Measurements from ENCODE around the gene ENO3. TPM values are rescaled to one million over a fixed set of nuclear protein-coding genes. Genes with fewer than 3 reads are reported as not detected.

Gene ENO3
- total RNA-seq, 1 donor, result 2.6 TPM

Small RNA genes within 50 kb of the gene (small RNA-seq; reads per million reads assigned to genes)
- gene MIR6864, result not detected
- gene MIR6865, result not detected

Other genes starting within 250 kb of the ENO3 start
- 17.7 and 19.6 TPM in 2 replicates for gene PELP1, start 247.0 kb upstream of the ENO3 start, total RNA-seq
- 3.5 TPM in 2 replicates for gene ARRB2, start 240.5 kb upstream of the ENO3 start, total RNA-seq
- 9.9 and 11.0 TPM in 2 replicates for gene MED11, start 219.7 kb upstream of the ENO3 start, total RNA-seq
- not detected in 2 replicates for gene ZMYND15, start 211.3 kb upstream of the ENO3 start, total RNA-seq
- gene CXCL16, start 211.2 kb upstream of the ENO3 start, total RNA-seq, result 0.64 and 0.86 TPM in 2 replicates
- not detected in 2 replicates for gene TM4SF5, start 179.2 kb upstream of the ENO3 start, total RNA-seq
- 0.64 TPM in 1 of 2 replicates, not detected in the other for gene VMO1, start 164.8 kb upstream of the ENO3 start, total RNA-seq
- not detected in 2 replicates for gene GLTPD2, start 162.2 kb upstream of the ENO3 start, total RNA-seq
- 149 and 157 TPM in 2 replicates for gene PSMB6, start 155.0 kb upstream of the ENO3 start, total RNA-seq
- 11.7 and 13.9 TPM in 2 replicates for gene PLD2, start 144.0 kb upstream of the ENO3 start, total RNA-seq
- gene MINK1, start 117.8 kb upstream of the ENO3 start, total RNA-seq, result 21.6 and 38.0 TPM in 2 replicates
- gene C17orf107, start 51.6 kb upstream of the ENO3 start, total RNA-seq, result 3.5 and 3.9 TPM in 2 replicates
- under 0.01 and 0.32 TPM in 2 replicates for gene CHRNE, start 48.0 kb upstream of the ENO3 start, total RNA-seq
- not detected in 2 replicates for gene GP1BA, start 18.8 kb upstream of the ENO3 start, total RNA-seq
- 51.8 and 64.7 TPM in 2 replicates for gene SLC25A11, start 11.1 kb upstream of the ENO3 start, total RNA-seq
- 26.4 and 34.5 TPM in 2 replicates for gene RNF167, start 10.9 kb upstream of the ENO3 start, total RNA-seq
- 581 and 784 TPM in 2 replicates for gene PFN1, start 2.6 kb upstream of the ENO3 start, total RNA-seq
- 34.5 and 39.0 TPM in 2 replicates for gene SPAG7, start 16.7 kb downstream of the ENO3 start, total RNA-seq
- 15.1 TPM in 2 replicates for gene CAMTA2, start 36.6 kb downstream of the ENO3 start, total RNA-seq
- gene INCA1, start 46.4 kb downstream of the ENO3 start, total RNA-seq, result 0.97 and 1.3 TPM in 2 replicates
- 50.6 and 56.6 TPM in 2 replicates for gene KIF1C, start 46.8 kb downstream of the ENO3 start, total RNA-seq
- gene SLC52A1, start 84.3 kb downstream of the ENO3 start, total RNA-seq, result under 0.01 and 0.43 TPM in 2 replicates
- 1.6 and 2.2 TPM in 2 replicates for gene ZFP3, start 127.3 kb downstream of the ENO3 start, total RNA-seq
- 4.5 and 5.2 TPM in 2 replicates for gene ZNF232, start 160.8 kb downstream of the ENO3 start, total RNA-seq
- not detected in 2 replicates for gene USP6, start 164.9 kb downstream of the ENO3 start, total RNA-seq
- gene ZNF594, start 240.7 kb downstream of the ENO3 start, total RNA-seq, result 10.3 and 11.7 TPM in 2 replicates

Measured in fibroblast of villous mesenchyme (primary cell).